ENCODE data around the gene CBLL1. TPM values are rescaled to one million over a fixed set of nuclear protein-coding genes. Genes with fewer than 3 reads are reported as not detected.

The CBLL1 gene
- total and polyA plus RNA-seq, 3 donors from 2014 or later: 29.2 to 58.1 (median 42.6) TPM

DNA sequence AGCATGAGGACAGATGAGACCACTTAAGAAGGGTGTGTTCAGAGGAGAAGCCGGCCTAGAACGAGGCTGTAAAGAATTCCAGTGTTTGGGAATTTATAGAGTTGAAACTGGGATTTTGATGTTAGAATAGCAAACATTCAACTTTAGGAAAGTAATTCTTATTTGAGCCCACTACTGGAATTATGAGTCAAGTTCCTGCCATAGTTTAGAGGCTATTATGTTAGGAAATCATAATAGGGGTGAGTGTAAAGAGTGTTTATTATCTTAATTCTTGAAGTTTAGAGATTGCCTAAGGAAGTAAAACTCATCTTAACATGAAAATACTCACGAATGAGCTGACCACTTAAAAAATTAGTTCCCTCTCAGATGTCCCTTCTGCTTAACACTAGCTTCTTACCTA lies 2.1 kb downstream of the CBLL1 start:
- Histone ChIP-seq H3K27me3 (no peaks in the 10 kb centered on the region), H3K36me3 (ENCODE audit: low read depth, missing control alignments) (no peaks in the 10 kb centered on the region), H3K27ac (no peak overlapping the region), H3K4me1 (peaks cover 18% of the 10 kb centered on the region), H3K9me3 (no peaks in the 10 kb centered on the region), H3K4me3 (no peak overlapping the region)
- WGBS, 2 donors: 39 to 61% methylated on average over 3 of the region's 3 CpGs
- TF ChIP-seq, protein P1, sequence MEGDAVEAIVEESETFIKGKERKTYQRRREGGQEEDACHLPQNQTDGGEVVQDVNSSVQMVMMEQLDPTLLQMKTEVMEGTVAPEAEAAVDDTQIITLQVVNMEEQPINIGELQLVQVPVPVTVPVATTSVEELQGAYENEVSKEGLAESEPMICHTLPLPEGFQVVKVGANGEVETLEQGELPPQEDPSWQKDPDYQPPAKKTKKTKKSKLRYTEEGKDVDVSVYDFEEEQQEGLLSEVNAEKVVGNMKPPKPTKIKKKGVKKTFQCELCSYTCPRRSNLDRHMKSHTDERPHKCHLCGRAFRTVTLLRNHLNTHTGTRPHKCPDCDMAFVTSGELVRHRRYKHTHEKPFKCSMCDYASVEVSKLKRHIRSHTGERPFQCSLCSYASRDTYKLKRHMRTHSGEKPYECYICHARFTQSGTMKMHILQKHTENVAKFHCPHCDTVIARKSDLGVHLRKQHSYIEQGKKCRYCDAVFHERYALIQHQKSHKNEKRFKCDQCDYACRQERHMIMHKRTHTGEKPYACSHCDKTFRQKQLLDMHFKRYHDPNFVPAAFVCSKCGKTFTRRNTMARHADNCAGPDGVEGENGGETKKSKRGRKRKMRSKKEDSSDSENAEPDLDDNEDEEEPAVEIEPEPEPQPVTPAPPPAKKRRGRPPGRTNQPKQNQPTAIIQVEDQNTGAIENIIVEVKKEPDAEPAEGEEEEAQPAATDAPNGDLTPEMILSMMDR (IDR thresholded peaks at IDR 0.05): no peak
- TF ChIP-seq POLR2A (IDR thresholded peaks at IDR 0.05): no peak
- intact Hi-C loops (cut with DNase I; ENCODE audit: low total_unique reads): loop anchor here (10.0 kb wide), 1 partner anchor 129 kb away; no protein-coding TSS in a partner anchor
- no peak for DNase-seq

DNA sequence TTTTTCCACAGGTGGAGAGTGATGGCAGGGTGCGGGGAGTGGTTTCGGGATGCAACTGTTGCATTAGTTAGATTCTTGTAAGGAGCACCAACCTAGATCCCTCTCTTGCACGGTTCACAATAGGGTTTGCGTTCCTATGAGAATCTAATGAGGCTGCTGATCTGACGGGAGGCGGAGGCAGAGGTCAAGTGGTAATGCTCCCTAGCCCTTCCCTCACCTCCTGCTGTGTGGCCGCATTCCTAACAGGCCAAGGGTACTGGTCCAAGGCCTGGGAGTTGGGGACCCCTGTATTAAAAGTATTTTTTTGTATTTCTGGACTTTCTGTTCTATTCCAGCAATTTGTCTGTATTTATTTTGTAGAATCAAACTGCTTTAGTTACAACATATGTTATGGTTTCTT lies 7.2 kb downstream of the CBLL1 start:
- H3K4me3 ChIP-seq: no peak overlapping the region
- no peaks in the 10 kb centered on the region for H3K27me3 ChIP-seq
- no peaks in the 10 kb centered on the region for H3K36me3 ChIP-seq (ENCODE audit: low read depth, missing control alignments)
- no peak overlapping the region for H3K27ac ChIP-seq
- DNase-seq: no peak
- intact Hi-C loops (cut with DNase I; ENCODE audit: low total_unique reads): no loop called here
- no peak for TF ChIP-seq POLR2A (IDR thresholded peaks at IDR 0.05)
- TF ChIP-seq, protein P1 (IDR thresholded peaks at IDR 0.05): no peak
- H3K9me3 ChIP-seq: no peaks in the 10 kb centered on the region
- H3K4me1 ChIP-seq: no peaks in the 10 kb centered on the region
- WGBS, 2 donors: 89 to 90% methylated on average over 7 of the region's 7 CpGs

DNA sequence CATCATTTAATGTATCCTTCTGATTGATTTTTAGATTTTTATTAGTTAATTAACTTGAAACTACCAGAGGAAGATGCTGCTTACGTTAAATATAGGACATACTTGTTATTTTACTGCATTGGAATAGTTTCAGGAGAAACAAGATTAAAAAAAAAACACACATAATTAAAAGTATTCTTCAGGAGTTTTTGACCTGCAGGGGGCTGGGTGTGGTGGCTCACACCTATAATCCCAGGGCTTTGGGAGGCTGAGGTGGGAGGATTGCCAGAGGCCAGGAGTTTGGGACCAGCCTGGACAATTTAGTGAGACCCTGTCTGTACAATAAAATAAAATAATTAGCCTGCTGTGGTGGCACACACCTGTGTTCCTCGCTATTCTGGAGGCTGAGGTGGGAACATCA lies 10.7 kb downstream of the CBLL1 start:
- H3K27ac ChIP-seq: no peak overlapping the region
- no peaks in the 10 kb centered on the region for H3K27me3 ChIP-seq
- no peaks in the 10 kb centered on the region for H3K4me1 ChIP-seq
- no peaks in the 10 kb centered on the region for H3K9me3 ChIP-seq
- TF ChIP-seq, protein P1 (IDR thresholded peaks at IDR 0.05): no peak
- TF ChIP-seq POLR2A (IDR thresholded peaks at IDR 0.05): no peak
- no peaks in the 10 kb centered on the region for H3K36me3 ChIP-seq (ENCODE audit: low read depth, missing control alignments)
- DNase-seq: no peak
- 94% methylated on average over 2 of the region's 2 CpGs for WGBS, 2 donors
- intact Hi-C loops (cut with DNase I; ENCODE audit: low total_unique reads): no loop called here
- H3K4me3 ChIP-seq: no peak overlapping the region

DNA sequence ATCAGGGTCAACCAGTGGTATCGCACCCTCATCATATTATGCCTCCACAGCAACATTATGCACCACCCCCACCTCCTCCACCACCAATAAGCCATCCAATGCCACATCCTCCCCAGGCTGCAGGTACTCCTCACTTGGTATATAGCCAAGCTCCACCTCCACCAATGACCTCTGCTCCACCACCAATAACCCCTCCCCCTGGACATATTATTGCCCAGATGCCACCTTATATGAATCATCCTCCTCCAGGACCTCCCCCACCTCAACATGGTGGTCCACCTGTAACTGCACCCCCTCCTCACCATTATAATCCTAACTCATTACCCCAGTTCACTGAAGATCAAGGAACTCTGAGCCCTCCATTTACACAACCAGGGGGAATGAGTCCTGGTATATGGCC lies 14.7 kb downstream of the CBLL1 start:
- TF ChIP-seq POLR2A (IDR thresholded peaks at IDR 0.05): no peak
- TF ChIP-seq, protein P1 (IDR thresholded peaks at IDR 0.05): no peak
- H3K27ac ChIP-seq: no peak overlapping the region
- intact Hi-C loops (cut with DNase I; ENCODE audit: low total_unique reads): no loop called here
- no peaks in the 10 kb centered on the region for H3K27me3 ChIP-seq
- WGBS, 2 donors: 94 to 100% methylated on average over 1 of the region's 1 CpG
- H3K4me1 ChIP-seq: no peaks in the 10 kb centered on the region
- no peaks in the 10 kb centered on the region for H3K36me3 ChIP-seq (ENCODE audit: low read depth, missing control alignments)
- no peaks in the 10 kb centered on the region for H3K9me3 ChIP-seq
- DNase-seq: no peak
- H3K4me3 ChIP-seq: no peak overlapping the region

DNA sequence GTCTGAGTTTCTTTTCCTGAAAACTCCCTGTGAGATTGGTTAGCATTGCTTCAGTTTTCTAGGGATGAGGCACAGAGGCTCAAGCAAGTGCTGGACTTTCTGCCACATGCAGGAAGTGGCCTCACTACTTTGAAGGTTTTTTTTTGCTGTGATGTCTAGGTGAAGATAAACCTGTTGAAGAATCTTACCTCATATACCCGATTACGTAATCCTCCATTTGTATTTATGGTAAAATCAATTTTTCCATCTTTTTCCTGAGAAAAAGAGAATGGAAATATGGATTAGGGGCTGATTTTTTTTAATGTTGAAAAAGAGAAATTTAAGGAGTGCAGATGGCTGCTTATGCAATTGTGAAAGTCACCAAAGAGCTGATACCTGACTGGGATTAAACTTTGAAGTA lies 23.4 kb downstream of the CBLL1 start:
- Histone ChIP-seq H3K27me3 (no peaks in the 10 kb centered on the region), H3K9me3 (no peaks in the 10 kb centered on the region), H3K36me3 (ENCODE audit: low read depth, missing control alignments) (no peaks in the 10 kb centered on the region), H3K4me3 (no peak overlapping the region), H3K4me1 (no peaks in the 10 kb centered on the region), H3K27ac (no peak overlapping the region)
- 95 to 98% methylated on average over 2 of the region's 2 CpGs for WGBS, 2 donors
- intact Hi-C loops (cut with DNase I; ENCODE audit: low total_unique reads): no loop called here
- TF ChIP-seq, protein P1 (IDR thresholded peaks at IDR 0.05): no peak
- TF ChIP-seq POLR2A (IDR thresholded peaks at IDR 0.05): no peak
- DNase-seq: no peak

All from testis (tissue), 3 donors.